Ishikawa (cell line): Measurements from ENCODE around the gene PTTG1IP.

Source experiments
- CEBPB ChIP-seq: IDR thresholded peaks from 2 replicates; pipeline ENCODE4 v1.6.1; 2012
- CREB1 ChIP-seq: IDR thresholded peaks from 2 replicates; pipeline ENCODE4 v1.6.1; 2012; ENCODE audit warnings: low read depth
- EGR1 ChIP-seq: IDR thresholded peaks from 2 replicates; pipeline ENCODE4 v1.6.1; 2012
- EP300 ChIP-seq: IDR thresholded peaks from 2 replicates; pipeline ENCODE4 v1.6.1; 2012; ENCODE audit warnings: borderline replicate concordance
- FOXM1 ChIP-seq: IDR thresholded peaks from 2 replicates; pipeline ENCODE4 v1.6.1; 2012; ENCODE audit warnings: low read depth, borderline replicate concordance
- MAX ChIP-seq: IDR thresholded peaks from 2 replicates; pipeline ENCODE4 v1.6.1; 2012
- NFIC ChIP-seq: IDR thresholded peaks from 2 replicates; pipeline ENCODE4 v1.6.1; 2012
- RAD21 ChIP-seq: IDR thresholded peaks from 2 replicates; pipeline ENCODE4 v1.6.1; 2012; ENCODE audit warnings: low read depth
- REST ChIP-seq: IDR thresholded peaks from 2 replicates; pipeline ENCODE4 v1.6.1; 2012; ENCODE audit warnings: low read depth, mild to moderate bottlenecking
- TAF1 ChIP-seq: IDR thresholded peaks from 2 replicates; pipeline ENCODE4 v1.6.1; 2012; ENCODE audit warnings: low read depth, mild to moderate bottlenecking
- TCF12 ChIP-seq: IDR thresholded peaks from 2 replicates; pipeline ENCODE4 v1.6.1; 2012; ENCODE audit warnings: low read depth
- TEAD4 ChIP-seq: IDR thresholded peaks from 2 replicates; pipeline ENCODE4 v1.6.1; 2012
- YY1 ChIP-seq: IDR thresholded peaks from 2 replicates; pipeline ENCODE4 v1.6.1; 2012; ENCODE audit warnings: low read depth
- ZBTB7A ChIP-seq: IDR thresholded peaks from 2 replicates; pipeline ENCODE4 v1.6.1; 2012; ENCODE audit warnings: low read depth
- TF ChIP-seq, protein P1 (sequence below): IDR thresholded peaks from 2 replicates; pipeline ENCODE4 v1.6.1; 2012

The PTTG1IP gene

GRCh38 chr21:44820851-44821250, 52.6 kb downstream of the PTTG1IP start:
- TF ChIP-seq MAX, result no peak
- TF ChIP-seq, protein P1, sequence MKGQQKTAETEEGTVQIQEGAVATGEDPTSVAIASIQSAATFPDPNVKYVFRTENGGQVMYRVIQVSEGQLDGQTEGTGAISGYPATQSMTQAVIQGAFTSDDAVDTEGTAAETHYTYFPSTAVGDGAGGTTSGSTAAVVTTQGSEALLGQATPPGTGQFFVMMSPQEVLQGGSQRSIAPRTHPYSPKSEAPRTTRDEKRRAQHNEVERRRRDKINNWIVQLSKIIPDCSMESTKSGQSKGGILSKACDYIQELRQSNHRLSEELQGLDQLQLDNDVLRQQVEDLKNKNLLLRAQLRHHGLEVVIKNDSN, result no peak
- TF ChIP-seq EGR1, result no peak
- TF ChIP-seq ZBTB7A, result no peak
- no peak for TF ChIP-seq NFIC
- TF ChIP-seq RAD21, result no peak
- no peak for TF ChIP-seq TAF1
- no peak for TF ChIP-seq REST
- TF ChIP-seq CEBPB, result no peak
- TF ChIP-seq TCF12, result no peak
- TF ChIP-seq FOXM1, result no peak
- TF ChIP-seq CREB1, result no peak
- TF ChIP-seq YY1, result no peak
- no peak for TF ChIP-seq TEAD4
- no peak for TF ChIP-seq EP300

- no peak for TF ChIP-seq ZBTB7A
- no peak for TF ChIP-seq CEBPB
- TF ChIP-seq TCF12, result no peak
- no peak for TF ChIP-seq EP300
- TF ChIP-seq REST, result no peak
- TF ChIP-seq, protein P1, result no peak
- no peak for TF ChIP-seq EGR1
- TF ChIP-seq TAF1, result no peak
- no peak for TF ChIP-seq MAX
- TF ChIP-seq TEAD4, result no peak
- TF ChIP-seq YY1, result no peak
- TF ChIP-seq NFIC, result no peak
- no peak for TF ChIP-seq RAD21
- no peak for TF ChIP-seq CREB1
- TF ChIP-seq FOXM1, result no peak
Observed at GRCh38 chr21:44819283-44820243, 53.9 kb downstream of the PTTG1IP start.

DNA sequence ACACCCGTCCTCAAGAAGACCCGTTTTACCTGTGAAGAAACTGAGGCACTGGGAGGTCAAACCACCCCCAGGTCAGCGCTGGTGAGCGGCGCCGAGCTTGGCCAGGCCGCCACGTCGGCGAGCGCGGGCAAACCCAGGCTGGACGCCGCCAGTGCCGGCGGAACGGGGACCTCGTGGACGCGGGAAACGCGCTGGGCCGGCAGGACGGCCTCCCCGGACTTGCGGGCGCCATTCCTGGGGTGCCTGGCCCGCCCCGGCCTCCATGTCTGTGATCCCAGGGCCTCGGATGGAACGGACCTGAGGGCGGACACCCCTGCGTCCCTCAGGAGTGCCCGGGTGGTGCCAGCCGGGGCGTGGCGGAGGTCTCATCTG, 54.9 kb downstream of the PTTG1IP start:
- TF ChIP-seq EP300 (no peak), TEAD4 (no peak), NFIC (no peak), ZBTB7A (no peak), REST (no peak)
- TF ChIP-seq, protein P1, result no peak
